SK-N-SH (cell line): Measurements from ENCODE around the gene DBH. TPM values are rescaled to one million over a fixed set of nuclear protein-coding genes. Genes with fewer than 3 reads are reported as not detected.

Experiments used
- CTCF ChIA-PET: fragments of 300-600, 350-600 bp; formaldehyde crosslinking; extraction: SDS; loops from one replicate; lab custom pipeline; 2021; lab: Yijun Ruan, JAX
- POLR2A ChIA-PET: fragments of 350-600 bp; sonication (Branson Sonifier 250); formaldehyde crosslinking; extraction: SDS; loops from one replicate; lab custom pipeline; 2020; ENCODE audit warnings: antibody characterized with exemption, inconsistent platforms; lab: Yijun Ruan, JAX
- DNase-seq: peaks from one replicate; pipeline ENCODE4 v3.0.0; 2012
- H2AFZ ChIP-seq: fragments of 200-600 bp; sonication (generic); 2 replicates; pipeline ENCODE4 v1.8.1; 2016; ENCODE audit warnings: antibody characterized with exemption, mild to moderate bottlenecking, low read depth
- H3F3A ChIP-seq: fragments of 200-600 bp; sonication (generic); replicated peaks from 2 replicates; pipeline ENCODE3; 2016; ENCODE audit warnings: antibody characterized with exemption, mild to moderate bottlenecking; ENCODE audit not compliant: insufficient read depth
- H3K27ac ChIP-seq, 2 experiments: fragments of 200-500 bp in 1 of 2; fragments of 200-600 bp in 1 of 2; sonication (Bioruptor generic) in 1 of 2; sonication (generic), shearing (Covaris generic) in 1 of 2; 2 replicates each; pipeline versions ENCODE4 v1.5.1 to v1.6.1; 2014 to 2016; ENCODE audit warnings: low read depth in 2 of 2, inconsistent platforms in 1 of 2, low read length in 1 of 2, mild to moderate bottlenecking in 1 of 2, mixed read lengths in 1 of 2
- H3K27me3 ChIP-seq: fragments of 200-600 bp; sonication (generic), shearing (Covaris generic); 2 replicates; pipeline ENCODE4 v1.6.1; 2016; ENCODE audit warnings: mixed run types; ENCODE audit not compliant: insufficient read depth
- H3K36me3 ChIP-seq, 2 experiments: fragments of 200-500 bp in 1 of 2; fragments of 200-600 bp in 1 of 2; sonication (Bioruptor generic) in 1 of 2; sonication (generic) in 1 of 2; replicated peaks in 1 of 2; 2 replicates each; pipeline versions ENCODE3 to v1.5.1; 2014 to 2016; ENCODE audit warnings: low read length in 1 of 2, mild to moderate bottlenecking in 1 of 2; ENCODE audit not compliant: insufficient read depth in 2 of 2, control insufficient read depth in 1 of 2
- H3K4me1 ChIP-seq, 2 experiments: fragments of 200-500 bp in 1 of 2; fragments of 200-600 bp in 1 of 2; sonication (Bioruptor generic) in 1 of 2; sonication (generic), shearing (Covaris generic) in 1 of 2; 2 replicates each; pipeline versions ENCODE4 v1.5.1 to v1.6.1; 2014 to 2016; ENCODE audit warnings: low read depth in 1 of 2, low read length in 1 of 2, mixed run types in 1 of 2; ENCODE audit not compliant: insufficient read depth in 2 of 2, control insufficient read depth in 1 of 2
- H3K4me2 ChIP-seq: fragments of 200-600 bp; sonication (generic), shearing (Covaris generic); 2 replicates; pipeline ENCODE4 v1.6.1; 2017; ENCODE audit warnings: mixed run types
- H3K4me3 ChIP-seq, 2 experiments: fragments of 200-500 bp in 1 of 2; fragments of 200-600 bp in 1 of 2; sonication (Bioruptor generic) in 1 of 2; sonication (generic), shearing (Covaris generic) in 1 of 2; 2 replicates each; pipeline versions ENCODE4 v1.5.1 to v1.8.1; 2014 to 2016; ENCODE audit warnings: low read depth in 2 of 2, inconsistent platforms in 1 of 2, low read length in 1 of 2, mild to moderate bottlenecking in 1 of 2, mixed read lengths in 1 of 2, moderate library complexity in 1 of 2
- H3K79me2 ChIP-seq: fragments of 200-600 bp; sonication (generic); 2 replicates; pipeline ENCODE4 v1.8.1; 2017; ENCODE audit warnings: mild to moderate bottlenecking; ENCODE audit not compliant: insufficient read depth
- H3K9ac ChIP-seq: fragments of 200-600 bp; sonication (generic); 2 replicates; pipeline ENCODE4 v1.6.1; 2017; ENCODE audit warnings: mixed run types
- H3K9me2 ChIP-seq: fragments of 200-600 bp; sonication (generic); 2 replicates; pipeline ENCODE4 v1.6.1; 2017; ENCODE audit warnings: mixed run types
- H3K9me3 ChIP-seq: fragments of 200-600 bp; sonication (generic); 2 replicates; pipeline ENCODE4 v1.6.1; 2017; ENCODE audit warnings: mixed run types, mild to moderate bottlenecking, moderate library complexity
- H4K20me1 ChIP-seq: fragments of 200-600 bp; sonication (generic); 2 replicates; pipeline ENCODE4 v1.6.1; 2017; ENCODE audit warnings: mild to moderate bottlenecking, mixed run types; ENCODE audit not compliant: insufficient read depth
- CHD2 ChIP-seq: fragments of 150-350 bp; IDR thresholded peaks from 2 replicates; pipeline ENCODE4 v1.6.1; 2018; ENCODE audit warnings: low read length; ENCODE audit not compliant: partially characterized antibody
- EP300 ChIP-seq, 2 experiments: IDR thresholded peaks; 2 replicates each; pipeline versions ENCODE4 v1.4.0 to v1.6.1; 2012; ENCODE audit warnings: borderline replicate concordance in 1 of 2, low read depth in 1 of 2, low read length in 1 of 2
- GATA2 ChIP-seq: sonication (generic); formaldehyde crosslinking; IDR thresholded peaks from 2 replicates; pipeline ENCODE4 v1.5.0; 2020; ENCODE audit warnings: mild to moderate bottlenecking, missing genetic modification reagents
- MEF2A ChIP-seq: IDR thresholded peaks from 2 replicates; pipeline ENCODE4 v1.4.0; 2012; ENCODE audit warnings: low read depth, borderline replicate concordance
- RFX5 ChIP-seq: IDR thresholded peaks from 2 replicates; pipeline ENCODE4 v1.6.1; 2012; ENCODE audit warnings: mild to moderate bottlenecking, improper control_type of control experiment, low read length
- TAF1 ChIP-seq: IDR thresholded peaks from 2 replicates; pipeline ENCODE4 v1.6.1; 2012; ENCODE audit warnings: low read depth, mild to moderate bottlenecking, low read length, moderate library complexity, borderline replicate concordance
- TCF12 ChIP-seq: IDR thresholded peaks from 2 replicates; pipeline ENCODE4 v1.4.0; 2012
- WGBS: methylation state at CpG from one replicate; pipeline ENCODE4 v1.1.6; 2017; ENCODE audit warnings: low lambda C conversion rate; 5-methylcytosine and 5-hydroxymethylcytosine counted together
- polyA plus RNA-seq, 3 experiments: library from polyadenylated mRNA; depleted of rRNA; stranded (reverse); fragments of >200 nt; gene quantifications; 2 replicates each; pipeline ENCODE4 v1.2.3, GENCODE V29; 2012
- TF ChIP-seq, protein P1 (sequence below): IDR thresholded peaks from 2 replicates; pipeline ENCODE4 v1.4.0; 2012; ENCODE audit warnings: low read depth, borderline replicate concordance
- TF ChIP-seq, protein P2 (sequence below): fragments of 150-350 bp; IDR thresholded peaks from 2 replicates; pipeline ENCODE4 v1.6.1; 2016; ENCODE audit warnings: mild to moderate bottlenecking, low read depth, low read length

The DBH gene
- polyA plus RNA-seq, 1 of the 3 experiments (the other 2 are of a cell fraction): 0.92 TPM

DNA sequence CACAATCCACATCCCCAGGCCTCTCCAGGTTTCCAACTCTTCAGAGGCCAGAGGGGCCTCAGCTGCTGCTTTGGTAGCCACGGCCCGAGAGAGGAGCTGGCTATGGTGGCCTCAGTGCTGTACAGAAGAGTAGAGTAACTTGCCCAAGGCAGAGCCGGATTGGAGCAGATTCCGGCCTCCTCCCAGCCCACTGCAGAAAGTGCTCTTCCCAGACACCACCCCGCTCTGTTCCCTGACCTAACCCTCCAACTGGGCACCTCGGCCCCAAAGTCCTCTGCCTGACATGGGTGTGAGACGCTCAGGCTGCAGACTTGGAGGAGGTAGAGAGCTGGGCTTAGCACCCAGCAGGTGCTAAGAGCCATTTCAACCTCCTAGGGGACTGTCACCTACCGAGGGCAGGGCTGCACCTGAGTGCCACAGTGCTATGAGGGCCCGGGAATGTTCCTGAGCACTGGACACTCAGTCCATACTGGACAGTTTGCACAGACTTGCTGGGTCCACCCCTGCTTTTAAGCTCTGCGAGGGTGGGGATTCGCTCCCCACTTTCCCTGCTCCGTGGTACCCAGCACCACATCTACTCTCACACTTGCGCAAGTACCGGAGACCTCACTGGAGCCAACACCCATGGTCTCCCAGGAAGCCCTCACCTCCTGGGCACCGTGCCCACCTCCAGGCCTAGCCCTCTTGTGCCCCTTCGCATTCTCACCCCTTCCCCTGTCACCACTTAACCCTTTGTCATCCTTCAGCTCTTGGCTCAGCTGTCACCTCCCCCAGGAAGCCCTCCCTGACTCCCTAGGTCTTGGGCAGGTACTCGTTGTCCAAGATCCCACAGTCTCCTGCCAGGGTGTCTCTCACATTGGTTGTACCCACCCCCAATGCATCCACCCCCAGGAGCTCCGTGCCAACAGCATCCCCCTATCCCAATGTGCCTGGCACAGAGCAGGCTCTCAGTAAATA is 49.8 kb downstream of the DBH start:
- 63% methylated on average over 12 of the region's 18 CpGs for WGBS
- H3K4me1 ChIP-seq: peaks cover 0 to 59% of the 10 kb centered on the region in 2 experiments; a peak in 2 of 4 replicates
- no peaks in the 10 kb centered on the region for H3K9me2 ChIP-seq
- H3K9ac ChIP-seq: no peak overlapping the region
- ChIA-PET POLR2A (interaction anchor here (1.1 kb wide), 1 partner anchor 27 kb away, joined by 4 read pairs; no protein-coding TSS in a partner anchor), CTCF (interaction anchor here (1.0 to 1.5 kb wide), 4 partner anchors 13 to 31 kb away, joined by 3 to 6 read pairs (median 4); no protein-coding TSS in a partner anchor)
- no peaks in the 10 kb centered on the region for H3K9me3 ChIP-seq
- H4K20me1 ChIP-seq: no peaks in the 10 kb centered on the region
- no peak overlapping the region for H2AFZ ChIP-seq
- no peaks in the 10 kb centered on the region for H3K36me3 ChIP-seq
- peak overlapping the region in 1 of 2 experiments; percentile 97; a peak in 2 of 4 replicates for H3K27ac ChIP-seq
- no peaks in the 10 kb centered on the region for H3K79me2 ChIP-seq
- H3K27me3 ChIP-seq: no peaks in the 10 kb centered on the region
- no peaks in the 10 kb centered on the region for H3F3A ChIP-seq
- no peak overlapping the region for H3K4me2 ChIP-seq
- TF ChIP-seq, protein P1, sequence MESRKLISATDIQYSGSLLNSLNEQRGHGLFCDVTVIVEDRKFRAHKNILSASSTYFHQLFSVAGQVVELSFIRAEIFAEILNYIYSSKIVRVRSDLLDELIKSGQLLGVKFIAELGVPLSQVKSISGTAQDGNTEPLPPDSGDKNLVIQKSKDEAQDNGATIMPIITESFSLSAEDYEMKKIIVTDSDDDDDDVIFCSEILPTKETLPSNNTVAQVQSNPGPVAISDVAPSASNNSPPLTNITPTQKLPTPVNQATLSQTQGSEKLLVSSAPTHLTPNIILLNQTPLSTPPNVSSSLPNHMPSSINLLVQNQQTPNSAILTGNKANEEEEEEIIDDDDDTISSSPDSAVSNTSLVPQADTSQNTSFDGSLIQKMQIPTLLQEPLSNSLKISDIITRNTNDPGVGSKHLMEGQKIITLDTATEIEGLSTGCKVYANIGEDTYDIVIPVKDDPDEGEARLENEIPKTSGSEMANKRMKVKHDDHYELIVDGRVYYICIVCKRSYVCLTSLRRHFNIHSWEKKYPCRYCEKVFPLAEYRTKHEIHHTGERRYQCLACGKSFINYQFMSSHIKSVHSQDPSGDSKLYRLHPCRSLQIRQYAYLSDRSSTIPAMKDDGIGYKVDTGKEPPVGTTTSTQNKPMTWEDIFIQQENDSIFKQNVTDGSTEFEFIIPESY: no peak
- TF ChIP-seq CHD2: no peak
- no peak for TF ChIP-seq GATA2 (CRISPR knock-in tag)
- TF ChIP-seq EP300 (IDR thresholded peaks at IDR 0.05; ENCODE audit: borderline replicate concordance in 1 of 2, low read depth in 1 of 2, low read length in 1 of 2): no peak
- no peak for TF ChIP-seq TCF12
- no peak for TF ChIP-seq TAF1
- no peak for TF ChIP-seq RFX5
- TF ChIP-seq, protein P2, sequence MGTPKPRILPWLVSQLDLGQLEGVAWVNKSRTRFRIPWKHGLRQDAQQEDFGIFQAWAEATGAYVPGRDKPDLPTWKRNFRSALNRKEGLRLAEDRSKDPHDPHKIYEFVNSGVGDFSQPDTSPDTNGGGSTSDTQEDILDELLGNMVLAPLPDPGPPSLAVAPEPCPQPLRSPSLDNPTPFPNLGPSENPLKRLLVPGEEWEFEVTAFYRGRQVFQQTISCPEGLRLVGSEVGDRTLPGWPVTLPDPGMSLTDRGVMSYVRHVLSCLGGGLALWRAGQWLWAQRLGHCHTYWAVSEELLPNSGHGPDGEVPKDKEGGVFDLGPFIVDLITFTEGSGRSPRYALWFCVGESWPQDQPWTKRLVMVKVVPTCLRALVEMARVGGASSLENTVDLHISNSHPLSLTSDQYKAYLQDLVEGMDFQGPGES: no peak
- TF ChIP-seq MEF2A: no peak
- H3K4me3 ChIP-seq: no peak overlapping the region
- DNase-seq: no peak
